NOMO-1 treated with dmso at 0.1 percent for 144 hours (cell line): ENCODE results near the gene LYPD6B.

Source experiments
- DNase-seq: peaks from one replicate; lab custom pipeline; 2025; ENCODE audit not compliant: unreplicated experiment; lab: John Stamatoyannopoulos, UW

Gene LYPD6B

GRCh38 chr2:149068996-149069888 lies 30.7 kb downstream of the LYPD6B start:
- peak; percentile 39 for DNase-seq

GRCh38 chr2:149070681-149071320 lies 32.3 kb downstream of the LYPD6B start:
- DNase-seq = no peak

- DNase-seq = no peak
Observed at GRCh38 chr2:149075105-149075504, 36.6 kb downstream of the LYPD6B start.

- no peak for DNase-seq
Observed at GRCh38 chr2:149075853-149076252, 37.4 kb downstream of the LYPD6B start.

- DNase-seq = no peak
Observed at GRCh38 chr2:149076863-149077412, 38.4 kb downstream of the LYPD6B start.

GRCh38 chr2:149077861-149078260 lies 39.4 kb downstream of the LYPD6B start:
- DNase-seq = no peak

GRCh38 chr2:149080099-149080498 lies 41.6 kb downstream of the LYPD6B start:
- no peak for DNase-seq

- DNase-seq = no peak
Observed at GRCh38 chr2:149080971-149081370, 42.5 kb downstream of the LYPD6B start.

GRCh38 chr2:149082079-149082478 lies 43.6 kb downstream of the LYPD6B start:
- DNase-seq = no peak

GRCh38 chr2:149082735-149083134 lies 44.2 kb downstream of the LYPD6B start:
- no peak for DNase-seq

- DNase-seq = peak; percentile 54
Observed at GRCh38 chr2:149084924-149085795, 46.7 kb downstream of the LYPD6B start.

- DNase-seq = no peak
Observed at GRCh38 chr2:149087751-149088150, 49.3 kb downstream of the LYPD6B start.

GRCh38 chr2:149089068-149089467 lies 50.6 kb downstream of the LYPD6B start:
- no peak for DNase-seq

GRCh38 chr2:149090706-149091105 lies 52.2 kb downstream of the LYPD6B start:
- DNase-seq = no peak

GRCh38 chr2:149093579-149093978 lies 55.1 kb downstream of the LYPD6B start:
- no peak for DNase-seq

GRCh38 chr2:149094217-149095015 lies 55.9 kb downstream of the LYPD6B start:
- DNase-seq = no peak

- DNase-seq = no peak
Observed at GRCh38 chr2:149098701-149099100, 60.2 kb downstream of the LYPD6B start.

- DNase-seq = no peak
Observed at GRCh38 chr2:149099298-149099697, 60.8 kb downstream of the LYPD6B start.

- DNase-seq = no peak
Observed at GRCh38 chr2:149100739-149101699, 62.5 kb downstream of the LYPD6B start.
